Esophagus muscularis mucosa (tissue), 4 donors: ENCODE data around the gene MGAT4B. TPM values are rescaled to one million over a fixed set of nuclear protein-coding genes. Genes with fewer than 3 reads are reported as not detected.

Experiments
- DNase-seq: peaks from one replicate; pipeline ENCODE4 v3.0.0-alpha.2; 2017; ENCODE audit errors: extremely low spot score
- H3K27ac ChIP-seq, 4 donors: fragments of 200-600 bp; sonication (generic); replicated peaks in 1 of 4; 1 replicate in 3 of 4; 2 replicates in 1 of 4; pipeline ENCODE4 v1.5.1; 2016 to 2019; ENCODE audit warnings: mild to moderate bottlenecking in 1 of 4
- H3K27me3 ChIP-seq, 4 donors: fragments of 200-600 bp; sonication (generic); one replicate each; pipeline versions ENCODE4 v1.5.1 to v1.6.0; 2016 to 2019
- H3K36me3 ChIP-seq, 4 donors: fragments of 200-600 bp; sonication (generic); one replicate each; pipeline ENCODE4 v1.5.1; 2016 to 2019
- H3K4me1 ChIP-seq, 4 donors: fragments of 200-600 bp; sonication (generic); one replicate each; pipeline ENCODE4 v1.5.1; 2016 to 2019
- H3K4me3 ChIP-seq, 4 donors: fragments of 200-600 bp; sonication (generic); 1 replicate in 2 of 4; 2 replicates in 2 of 4; pipeline ENCODE4 v1.5.1; 2016 to 2019; ENCODE audit warnings: mild to moderate bottlenecking in 4 of 4, moderate library complexity in 1 of 4
- H3K9me3 ChIP-seq, 4 donors: fragments of 200-600 bp; sonication (generic); 1 replicate in 3 of 4; 2 replicates in 1 of 4; pipeline ENCODE4 v1.5.1; 2016 to 2019
- CTCF ChIP-seq, 3 experiments: fragments of 200-600 bp in 2 of 3; fragments of 450-650 bp in 1 of 3; sonication (generic) in 2 of 3; IDR thresholded peaks; one replicate each; pipeline ENCODE4 v1.5.1; 2017 to 2019; ENCODE audit warnings: antibody characterized with exemption in 3 of 3, mild to moderate bottlenecking in 2 of 3, moderate library complexity in 1 of 3
- EP300 ChIP-seq: sonication (generic); formaldehyde crosslinking; IDR thresholded peaks from one replicate; pipeline ENCODE4 v1.6.1; 2017; ENCODE audit warnings: antibody characterized with exemption
- POLR2A ChIP-seq: fragments of 450-650 bp; IDR thresholded peaks from one replicate; pipeline ENCODE4 v1.6.1; 2017; ENCODE audit warnings: antibody characterized with exemption, moderate library complexity, mild to moderate bottlenecking, low read depth
- POLR2AphosphoS5 ChIP-seq, 2 donors: sonication (generic); formaldehyde crosslinking; IDR thresholded peaks; one replicate each; pipeline ENCODE4 v1.6.1; 2017; ENCODE audit warnings: antibody characterized with exemption in 2 of 2
- WGBS: methylation state at CpG from one replicate; pipeline ENCODE4 v1.1.5; 2018; 5-methylcytosine and 5-hydroxymethylcytosine counted together
- intact Hi-C: fragments of 100-400 bp; cut with DNase I; formaldehyde crosslinking; loops from one replicate; pipeline ENCODE4 v1.15.1; 2023
- total RNA-seq, 4 donors: library from RNA; depleted of rRNA; stranded (reverse); fragments of >200 nt; gene quantifications; one replicate each; pipeline versions ENCODE4 v1.1.0 to v1.2.1, GENCODE V29; 2016

The MGAT4B gene
- total RNA-seq, 4 donors from 2014 or later = 47.1 to 70.6 (median 59.2) TPM

DNA sequence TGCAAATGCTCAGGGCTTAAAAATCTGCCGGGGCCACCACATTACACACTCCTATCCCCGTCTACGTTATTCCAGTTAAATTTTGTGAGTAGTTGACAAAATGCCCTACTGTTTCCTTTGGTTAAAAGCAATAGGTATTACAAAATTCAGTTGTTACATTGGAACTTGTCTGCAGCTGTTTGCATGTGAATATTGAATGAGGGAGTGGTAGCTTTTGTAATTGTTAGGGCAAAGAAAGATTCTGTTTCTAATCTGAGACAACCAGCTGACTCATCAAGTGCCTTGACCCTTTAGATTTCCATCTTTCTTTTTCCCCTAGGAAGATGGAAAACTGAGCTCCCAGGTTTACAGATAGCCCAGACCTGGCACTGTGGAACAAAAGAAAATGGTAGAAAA lies 43.9 kb downstream of the MGAT4B start:
- intact Hi-C loops = loop anchor here (5.0 to 10.0 kb wide), 2 partner anchors 35 to 142 kb away; partner anchors contain the start of gene TBC1D9B
- Histone ChIP-seq H3K4me3 (no peak overlapping the region), H3K9me3 (no peaks in the 10 kb centered on the region), H3K27me3 (no peaks in the 10 kb centered on the region), H3K4me1 (peaks cover 74 to 87% (median 81%) of the 10 kb centered on the region in 4 donors), H3K27ac (peak overlapping the region; percentile 29 to 77 (median 52)), H3K36me3 (peaks cover 7 to 25% (median 19%) of the 10 kb centered on the region in 4 donors)
- TF ChIP-seq POLR2AphosphoS5 (IDR thresholded peaks at IDR 0.05) (no peak), POLR2A (no peak), CTCF (IDR thresholded peaks at IDR 0.05) (no peak), EP300 (no peak)
- WGBS = 23% methylated on average over 3 of the region's 3 CpGs
- DNase-seq = no peak

GRCh38 chr5:179762079-179762780 lies 44.4 kb downstream of the MGAT4B start:
- Histone ChIP-seq H3K36me3 (peaks cover 7 to 20% (median 17%) of the 10 kb centered on the region in 4 donors), H3K27me3 (no peaks in the 10 kb centered on the region), H3K4me3 (no peak overlapping the region), H3K4me1 (peaks cover 79 to 82% (median 80%) of the 10 kb centered on the region in 4 donors), H3K27ac (peak overlapping the region; percentile 29 to 77 (median 52)), H3K9me3 (no peaks in the 10 kb centered on the region)
- DNase-seq = no peak
- WGBS = 50% methylated on average over 10 of the region's 10 CpGs
- no peak for TF ChIP-seq POLR2A
- no peak for TF ChIP-seq POLR2AphosphoS5 (IDR thresholded peaks at IDR 0.05)
- no peak for TF ChIP-seq CTCF (IDR thresholded peaks at IDR 0.05)
- TF ChIP-seq EP300 = no peak
- intact Hi-C loops = loop anchor here (5.0 to 10.0 kb wide), 2 partner anchors 35 to 143 kb away; partner anchors contain the start of gene TBC1D9B

- no peak for DNase-seq
- no peak for TF ChIP-seq CTCF (IDR thresholded peaks at IDR 0.05)
- TF ChIP-seq POLR2AphosphoS5 (IDR thresholded peaks at IDR 0.05) = no peak
- no peak for TF ChIP-seq EP300
- no peak for TF ChIP-seq POLR2A
- no peaks in the 10 kb centered on the region for H3K9me3 ChIP-seq
These were observed 46.8 kb downstream of the MGAT4B start for GRCh38 chr5:179759581-179760551.

DNA sequence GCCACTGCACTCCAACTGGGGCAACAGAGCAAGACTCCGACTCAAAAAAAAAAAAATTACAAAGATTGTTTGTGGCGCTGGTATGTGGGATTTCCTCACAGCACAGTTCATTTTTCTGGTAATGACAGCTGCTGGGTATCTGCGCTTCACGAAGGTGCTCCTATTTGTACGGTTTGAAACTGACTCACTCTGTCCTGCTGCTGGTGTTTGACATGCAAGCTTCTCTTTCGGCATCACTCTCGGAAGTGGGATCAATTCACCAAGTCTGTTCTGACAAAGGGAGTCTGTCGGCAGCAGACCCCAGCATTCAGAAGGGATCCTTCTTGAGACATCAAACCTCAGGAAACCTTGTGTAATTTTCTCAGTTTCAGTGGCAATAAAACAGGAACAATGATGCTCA lies 47.7 kb downstream of the MGAT4B start:
- Histone ChIP-seq H3K4me3 (no peak overlapping the region), H3K36me3 (no peaks in the 10 kb centered on the region), H3K27me3 (no peaks in the 10 kb centered on the region), H3K27ac (no peak overlapping the region), H3K9me3 (no peaks in the 10 kb centered on the region), H3K4me1 (peaks cover 72 to 80% (median 78%) of the 10 kb centered on the region in 4 donors)
- intact Hi-C loops = no loop called here
- WGBS = 72% methylated on average over 8 of the region's 8 CpGs
- DNase-seq = no peak
- no peak for TF ChIP-seq POLR2A
- TF ChIP-seq POLR2AphosphoS5 (IDR thresholded peaks at IDR 0.05) = no peak
- TF ChIP-seq EP300 = no peak
- no peak for TF ChIP-seq CTCF (IDR thresholded peaks at IDR 0.05)

More at GRCh38 chr5:179759581-179760551, 46.8 kb downstream of the MGAT4B start:
- WGBS = 83% methylated on average over 9 of the region's 9 CpGs
- no peaks in the 10 kb centered on the region for H3K36me3 ChIP-seq
- H3K4me1 ChIP-seq = peaks cover 72 to 80% (median 78%) of the 10 kb centered on the region in 4 donors
- no peak overlapping the region for H3K27ac ChIP-seq
- intact Hi-C loops = loop anchor here (5.0 to 10.0 kb wide), 2 partner anchors 37 to 145 kb away; partner anchors contain the start of gene TBC1D9B
- no peak overlapping the region for H3K4me3 ChIP-seq
- no peaks in the 10 kb centered on the region for H3K27me3 ChIP-seq
